Neural progenitor cell (in vitro differentiated cells): ENCODE measurements around the gene TEKT2. TPM values are rescaled to one million over a fixed set of nuclear protein-coding genes. Genes with fewer than 3 reads are reported as not detected.

ENCODE experiments used
- DNase-seq: peaks from one replicate; pipeline ENCODE4 v3.0.0-alpha.2; 2016; ENCODE audit warnings: low spot score
- H2AFZ ChIP-seq: fragments of 200-600 bp; sonication (generic); replicated peaks from 2 replicates; pipeline ENCODE4 v1.6.1; 2016; ENCODE audit warnings: antibody characterized with exemption
- H3F3A ChIP-seq: fragments of 200-600 bp; sonication (generic); 2 replicates; pipeline ENCODE4 v1.6.1; 2016; ENCODE audit warnings: antibody characterized with exemption, low read depth
- H3K27ac ChIP-seq: fragments of 200-600 bp; sonication (generic); 2 replicates; pipeline ENCODE4 v1.5.1; 2016; ENCODE audit warnings: mild to moderate bottlenecking
- H3K27me3 ChIP-seq: fragments of 200-600 bp; sonication (generic); 2 replicates; pipeline ENCODE4 v1.6.1; 2016; ENCODE audit warnings: mild to moderate bottlenecking, moderate library complexity
- H3K36me3 ChIP-seq: fragments of 200-600 bp; sonication (generic); 2 replicates; pipeline ENCODE4 v1.5.1; 2016
- H3K4me1 ChIP-seq: fragments of 200-600 bp; sonication (generic); 2 replicates; pipeline ENCODE4 v1.6.1; 2016; ENCODE audit warnings: mixed run types
- H3K4me2 ChIP-seq: fragments of 200-600 bp; sonication (generic); 2 replicates; pipeline ENCODE4 v1.6.1; 2016
- H3K4me3 ChIP-seq: fragments of 200-600 bp; sonication (generic); 2 replicates; pipeline ENCODE4 v1.5.1; 2016
- H3K79me2 ChIP-seq: fragments of 200-600 bp; sonication (generic); 2 replicates; pipeline ENCODE4 v1.6.1; 2016; ENCODE audit warnings: low read depth
- H3K9ac ChIP-seq: fragments of 200-600 bp; sonication (generic); 2 replicates; pipeline ENCODE4 v1.6.1; 2016
- H3K9me3 ChIP-seq: fragments of 200-600 bp; sonication (generic); 2 replicates; pipeline ENCODE4 v1.5.1; 2016; ENCODE audit warnings: low read depth
- H4K20me1 ChIP-seq: fragments of 200-600 bp; sonication (generic); 2 replicates; pipeline ENCODE4 v1.6.1; 2016; ENCODE audit warnings: low read depth
- H3K27ac Mint-ChIP-seq: 3 replicates; pipeline ENCODE4 v1.8.0; 2021; ENCODE audit warnings: mixed read lengths
- H3K27me3 Mint-ChIP-seq: 2 replicates; pipeline ENCODE4 v1.8.0; 2022; ENCODE audit warnings: low read depth, mild to moderate bottlenecking, inconsistent platforms, moderate library complexity, mixed read lengths; ENCODE audit not compliant: insufficient read depth
- H3K36me3 Mint-ChIP-seq: 3 replicates; pipeline ENCODE4 v1.8.0; 2021; ENCODE audit warnings: mixed read lengths
- H3K4me1 Mint-ChIP-seq: 3 replicates; pipeline ENCODE4 v1.8.0; 2021; ENCODE audit warnings: mixed read lengths
- H3K4me3 Mint-ChIP-seq: 3 replicates; pipeline ENCODE4 v1.8.0; 2021; ENCODE audit warnings: mild to moderate bottlenecking, moderate library complexity, mixed read lengths
- H3K9me3 Mint-ChIP-seq: 3 replicates; pipeline ENCODE4 v1.8.0; 2020; ENCODE audit warnings: mixed read lengths
- CTCF ChIP-seq: fragments of 200-600 bp; sonication (generic); IDR thresholded peaks from 2 replicates; pipeline ENCODE4 v1.5.1; 2017; ENCODE audit warnings: antibody characterized with exemption, mild to moderate bottlenecking
- EZH2 ChIP-seq: fragments of 200-600 bp; sonication (generic); IDR thresholded peaks from 2 replicates; pipeline ENCODE4 v1.6.1; 2017; ENCODE audit warnings: antibody characterized with exemption, mild to moderate bottlenecking, moderate library complexity
- EZH2phosphoT487 ChIP-seq: fragments of 200-600 bp; sonication (generic); IDR thresholded peaks from 2 replicates; pipeline ENCODE4 v1.6.1; 2017; ENCODE audit warnings: antibody characterized with exemption
- total RNA-seq: library from RNA; depleted of rRNA; stranded (reverse); fragments of >200 nt; gene quantifications from 2 replicates; pipeline ENCODE4 v1.2.3, GENCODE V29; 2015; ENCODE audit warnings: low replicate concordance

Gene TEKT2
- total RNA-seq, 1 donor from 2014 or later = 2.7 TPM

- Mint-ChIP-seq H3K27ac (no peak overlapping the region), H3K27me3 (peaks cover 3% of the 10 kb centered on the region), H3K4me1 (no peaks in the 10 kb centered on the region), H3K36me3 (no peaks in the 10 kb centered on the region), H3K4me3 (no peak overlapping the region), H3K9me3 (no peaks in the 10 kb centered on the region)
- H3K9ac ChIP-seq = no peak overlapping the region
- H3F3A ChIP-seq = no peaks in the 10 kb centered on the region
- H3K27ac ChIP-seq = no peak overlapping the region
- H3K4me3 ChIP-seq = no peak overlapping the region
- TF ChIP-seq EZH2phosphoT487 = no peak
- no peak for TF ChIP-seq EZH2
- no peak for TF ChIP-seq CTCF
- H2AFZ ChIP-seq = no peak overlapping the region
- H3K27me3 ChIP-seq = no peaks in the 10 kb centered on the region
- H3K9me3 ChIP-seq = no peaks in the 10 kb centered on the region
- no peak for DNase-seq
- no peaks in the 10 kb centered on the region for H4K20me1 ChIP-seq
- no peaks in the 10 kb centered on the region for H3K79me2 ChIP-seq
- no peaks in the 10 kb centered on the region for H3K36me3 ChIP-seq
- H3K4me2 ChIP-seq = no peak overlapping the region
- H3K4me1 ChIP-seq = no peaks in the 10 kb centered on the region
These were observed 21.6 kb upstream of the TEKT2 start for GRCh38 chr1:36062315-36062714.

GRCh38 chr1:36067871-36068270, 16.0 kb upstream of the TEKT2 start:
- Histone ChIP-seq H3K79me2 (no peaks in the 10 kb centered on the region), H3K27me3 (no peaks in the 10 kb centered on the region), H4K20me1 (no peaks in the 10 kb centered on the region), H3F3A (peaks cover 4% of the 10 kb centered on the region), H2AFZ (no peak overlapping the region), H3K4me1 (peaks cover 8% of the 10 kb centered on the region), H3K27ac (no peak overlapping the region), H3K9ac (no peak overlapping the region), H3K4me2 (no peak overlapping the region), H3K36me3 (no peaks in the 10 kb centered on the region), H3K9me3 (no peaks in the 10 kb centered on the region), H3K4me3 (no peak overlapping the region)
- no peaks in the 10 kb centered on the region for H3K9me3 Mint-ChIP-seq
- H3K27ac Mint-ChIP-seq = no peak overlapping the region
- H3K27me3 Mint-ChIP-seq = peaks cover 3% of the 10 kb centered on the region
- no peak overlapping the region for H3K4me3 Mint-ChIP-seq
- no peak for DNase-seq
- H3K4me1 Mint-ChIP-seq = peaks cover 7% of the 10 kb centered on the region
- H3K36me3 Mint-ChIP-seq = no peaks in the 10 kb centered on the region
- TF ChIP-seq EZH2 (no peak), EZH2phosphoT487 (no peak), CTCF (no peak)

- no peak overlapping the region for H3K4me3 Mint-ChIP-seq
- H3K9me3 Mint-ChIP-seq = no peaks in the 10 kb centered on the region
- H3K4me2 ChIP-seq = no peak overlapping the region
- H3K27me3 ChIP-seq = no peaks in the 10 kb centered on the region
- H3K9me3 ChIP-seq = no peaks in the 10 kb centered on the region
- H3K36me3 Mint-ChIP-seq = no peaks in the 10 kb centered on the region
- H3K4me1 ChIP-seq = peaks cover 8% of the 10 kb centered on the region
- no peaks in the 10 kb centered on the region for H3K79me2 ChIP-seq
- no peak overlapping the region for H3K4me3 ChIP-seq
- no peak for DNase-seq
- H4K20me1 ChIP-seq = no peaks in the 10 kb centered on the region
- TF ChIP-seq CTCF (no peak), EZH2phosphoT487 (no peak), EZH2 (no peak)
- no peaks in the 10 kb centered on the region for H3K36me3 ChIP-seq
- H3K27me3 Mint-ChIP-seq = peaks cover 3% of the 10 kb centered on the region
- no peak overlapping the region for H3K27ac ChIP-seq
- peaks cover 4% of the 10 kb centered on the region for H3F3A ChIP-seq
- H2AFZ ChIP-seq = no peak overlapping the region
- H3K27ac Mint-ChIP-seq = no peak overlapping the region
- H3K9ac ChIP-seq = no peak overlapping the region
- H3K4me1 Mint-ChIP-seq = peaks cover 7% of the 10 kb centered on the region
These were observed 15.0 kb upstream of the TEKT2 start for GRCh38 chr1:36068866-36069265.
